Left renal pelvis (tissue), 4 donors: Measurements from ENCODE around the gene SAFB. TPM values are rescaled to one million over a fixed set of nuclear protein-coding genes. Genes with fewer than 3 reads are reported as not detected.

ENCODE experiments used
- DNase-seq, 4 donors: peaks; one replicate each; pipeline ENCODE4 v3.0.0-alpha.2; 2013; ENCODE audit warnings: low read depth in 4 of 4, low spot score in 3 of 4
- polyA plus RNA-seq, 4 donors: library from polyadenylated mRNA; unstranded; fragments of 120-200 nt; gene quantifications; one replicate each; pipeline ENCODE4 v1.2.1, GENCODE V29; 2013; ENCODE audit not compliant: insufficient read length in 4 of 4

SAFB gene
- 100 to 1,000 TPM; 111 to 190 (median 171) TPM for polyA plus RNA-seq

GRCh38 chr19:5622465-5623396, at the start of gene SAFB, which contains the start of gene SAFB2:
TSS of gene SAFB (plus strand) at chr19:5623083. CDS start at chr19:5623206, 123 bp downstream.
TSS of gene SAFB2 (minus strand) at chr19:5622776. CDS start at chr19:5622715, 61 bp downstream.
- DNase-seq = peak; percentile 99 to 100 (median 99)

- no peak for DNase-seq
Measured at GRCh38 chr19:5575590-5575989, 47.3 kb upstream of the SAFB start.

GRCh38 chr19:5578097-5578846, 44.6 kb upstream of the SAFB start:
- no peak for DNase-seq

GRCh38 chr19:5579286-5579685, 43.6 kb upstream of the SAFB start:
- no peak for DNase-seq

- no peak for DNase-seq
Measured at GRCh38 chr19:5579697-5580096, 43.2 kb upstream of the SAFB start.

GRCh38 chr19:5580161-5580571, 42.7 kb upstream of the SAFB start:
- DNase-seq = no peak

- peak in 1 of 4 donors; percentile 48 for DNase-seq
Measured at GRCh38 chr19:5585461-5586299, 37.2 kb upstream of the SAFB start.

GRCh38 chr19:5586300-5587070, 36.4 kb upstream of the SAFB start:
- DNase-seq = no peak

GRCh38 chr19:5587071-5587455, 35.8 kb upstream of the SAFB start:
- DNase-seq = no peak

- no peak for DNase-seq
Measured at GRCh38 chr19:5587661-5588060, 35.2 kb upstream of the SAFB start.

GRCh38 chr19:5588441-5588840, 34.4 kb upstream of the SAFB start:
- no peak for DNase-seq

GRCh38 chr19:5588906-5589676, 33.8 kb upstream of the SAFB start:
- DNase-seq = no peak

GRCh38 chr19:5590151-5590864, 32.6 kb upstream of the SAFB start:
- DNase-seq = no peak

GRCh38 chr19:5590865-5591154, 32.1 kb upstream of the SAFB start:
- DNase-seq = no peak

- no peak for DNase-seq
Measured at GRCh38 chr19:5591476-5591875, 31.4 kb upstream of the SAFB start.

GRCh38 chr19:5592531-5593342, 30.1 kb upstream of the SAFB start:
- DNase-seq = no peak

GRCh38 chr19:5593343-5594255, 29.3 kb upstream of the SAFB start:
- no peak for DNase-seq
